Ureter (tissue), 1 donor: Measurements from ENCODE around the gene CCR1. TPM values are rescaled to one million over a fixed set of nuclear protein-coding genes. Genes with fewer than 3 reads are reported as not detected.
"Not testable (repeated sequence)": the region's sequence is repeated elsewhere in the genome, so short reads cannot be mapped to it uniquely, and the experiment has no call there.

Experiments used
- DNase-seq: peaks from one replicate; pipeline ENCODE4 v3.0.0-alpha.2; 2020; ENCODE audit warnings: low spot score
- total RNA-seq: library from RNA; stranded (reverse); gene quantifications from one replicate; pipeline ENCODE4 v1.2.4, GENCODE V29; 2023
- donor health status: DM: yes; HTN: yes; CAD: no.

Gene CCR1
- total RNA-seq, 1 donor from 2014 or later, result 4.3 TPM

DNA sequence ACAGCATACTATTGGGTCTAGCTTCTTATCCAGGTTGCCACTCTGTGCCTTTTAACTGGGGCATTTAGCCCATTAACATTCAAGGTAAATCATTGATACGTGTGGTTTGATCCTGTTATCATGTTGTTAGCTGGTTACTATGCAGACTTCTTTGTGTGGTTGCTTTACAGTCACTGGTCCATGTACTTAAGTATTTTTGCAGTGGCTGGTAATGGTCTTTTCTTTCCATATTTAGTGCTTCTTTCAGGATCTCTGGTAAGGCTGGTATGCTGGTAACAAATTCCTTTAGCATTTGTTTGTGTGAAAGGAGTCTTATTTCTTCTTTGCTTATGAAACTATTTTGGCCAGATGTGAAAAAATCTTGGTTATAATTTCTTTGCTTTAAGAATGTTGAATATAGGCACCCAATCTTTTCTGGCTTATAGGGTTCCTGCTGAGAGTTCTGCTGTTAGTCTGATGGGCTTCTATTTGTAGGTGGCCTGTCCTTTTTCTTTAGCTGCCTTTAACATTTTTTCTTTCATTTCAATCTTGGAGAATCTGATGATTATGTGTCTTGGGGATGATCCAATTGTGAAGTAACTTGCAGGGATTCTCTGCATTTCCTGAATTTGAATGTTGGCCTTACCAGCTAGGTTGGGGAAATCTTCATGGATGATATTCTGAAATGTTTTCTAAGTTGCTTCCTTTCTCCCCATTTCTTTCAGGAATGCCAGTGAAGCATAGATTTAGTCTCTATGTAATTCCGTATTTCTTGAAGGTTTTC, 39.3 kb downstream of the CCR1 start:
- no peak for DNase-seq

DNA sequence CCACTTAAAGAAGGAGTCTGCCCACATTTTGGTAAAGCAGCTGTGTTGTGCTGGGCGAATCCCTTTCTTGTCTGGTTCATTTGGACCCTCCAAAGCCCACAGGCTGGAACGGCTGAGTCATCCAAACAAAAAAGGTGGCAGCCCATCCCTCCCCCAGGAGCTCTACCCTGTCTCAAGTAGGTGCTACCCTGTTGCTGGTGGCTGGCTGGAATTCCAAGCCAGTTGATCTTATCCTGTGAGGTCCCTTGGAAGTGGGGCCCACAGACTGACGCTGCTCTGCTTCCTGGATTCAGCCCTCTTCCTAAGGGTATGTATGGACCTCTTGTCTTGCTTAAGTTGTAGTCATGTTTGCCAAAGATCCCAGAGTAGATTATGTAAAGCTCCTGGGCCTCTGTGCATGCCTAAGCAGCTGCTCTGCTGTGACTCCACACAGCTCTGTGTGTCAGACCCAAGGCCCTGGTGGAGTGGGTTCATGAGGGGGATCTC, 44.5 kb downstream of the CCR1 start:
- no peak for DNase-seq

DNA sequence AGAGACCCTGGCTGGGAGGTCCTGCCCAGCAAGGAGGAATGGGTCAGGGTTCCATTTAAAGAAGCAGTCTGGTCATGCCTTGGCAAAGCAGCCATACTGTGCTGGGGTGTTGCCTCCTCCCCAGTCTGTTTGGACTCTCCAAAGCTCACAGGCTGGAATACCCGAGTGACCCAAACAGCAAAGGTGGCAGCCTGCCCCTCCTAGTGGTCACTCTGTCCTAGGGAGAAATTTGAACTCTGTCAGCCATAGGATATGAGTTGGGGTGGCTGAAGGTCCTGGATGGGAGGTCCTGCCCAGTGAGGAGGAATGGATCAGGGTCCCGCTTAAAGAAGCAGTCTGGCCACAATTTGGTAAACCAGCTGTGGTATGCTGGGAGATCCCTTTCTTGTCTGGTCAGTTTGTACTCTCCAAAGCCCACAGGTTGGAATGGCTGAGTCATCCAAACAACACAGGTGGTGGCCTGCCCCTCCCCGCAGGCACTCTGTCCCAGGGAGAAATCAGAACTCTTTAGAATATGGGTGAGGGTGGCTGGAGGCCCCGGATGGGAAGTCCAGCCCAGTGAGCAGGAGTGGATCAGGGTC, 45.0 kb downstream of the CCR1 start:
- no peak for DNase-seq

DNA sequence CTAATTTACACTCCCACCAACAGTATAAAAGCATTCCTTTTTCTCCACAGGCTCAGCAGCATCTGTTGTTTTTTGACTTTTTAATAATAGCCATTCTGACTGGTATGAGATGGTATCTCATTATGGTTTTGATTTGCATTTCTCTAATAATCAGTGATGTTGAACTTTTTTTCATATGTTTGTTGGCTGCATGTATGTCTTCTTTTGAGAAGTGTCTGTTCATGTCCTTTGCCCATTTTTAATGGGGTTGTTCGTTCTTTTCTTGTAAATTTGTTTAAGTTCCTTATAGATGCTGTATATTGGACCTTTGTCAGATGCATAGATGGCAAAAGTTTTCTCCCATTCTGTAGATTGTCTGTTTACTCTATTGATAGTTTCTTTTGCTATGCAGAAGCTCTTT, 50.4 kb downstream of the CCR1 start:
- not testable (repeated sequence) for DNase-seq

DNA sequence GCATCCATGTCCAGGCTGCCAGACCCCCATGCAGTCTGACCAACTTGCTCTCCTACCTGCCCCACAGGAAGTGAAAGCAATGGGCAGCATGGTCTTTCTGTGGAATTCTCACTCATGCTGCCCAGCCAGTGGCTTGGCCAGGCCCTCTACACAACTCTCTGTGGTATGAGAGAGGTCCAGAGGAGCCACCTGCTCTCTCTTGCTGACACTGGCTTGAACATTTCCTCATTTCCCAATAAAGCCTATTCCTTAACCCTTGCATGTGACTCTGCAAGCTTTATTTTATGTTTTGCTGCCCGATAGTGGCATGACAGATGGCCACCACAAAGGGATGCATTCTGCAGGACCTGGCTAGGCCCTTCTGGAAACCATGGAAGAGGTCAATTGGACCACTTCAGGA, 53.8 kb downstream of the CCR1 start:
- no peak for DNase-seq

Other genes starting within 250 kb of the CCR1 start
- 62.0 TPM for gene FYCO1, start 212.5 kb downstream of the CCR1 start, total RNA-seq
- gene XCR1, start 180.8 kb downstream of the CCR1 start, total RNA-seq, result 0.70 TPM
- not detected for gene CCR3, start 34.1 kb upstream of the CCR1 start, total RNA-seq
- gene CCR2, start 145.8 kb upstream of the CCR1 start, total RNA-seq, result 1.3 TPM
- 3.3 TPM for gene CCR5, start 162.6 kb upstream of the CCR1 start, total RNA-seq
- gene CCRL2, start 198.9 kb upstream of the CCR1 start, total RNA-seq, result 6.3 TPM